ENCODE measurements around the gene GPC3.

DNA sequence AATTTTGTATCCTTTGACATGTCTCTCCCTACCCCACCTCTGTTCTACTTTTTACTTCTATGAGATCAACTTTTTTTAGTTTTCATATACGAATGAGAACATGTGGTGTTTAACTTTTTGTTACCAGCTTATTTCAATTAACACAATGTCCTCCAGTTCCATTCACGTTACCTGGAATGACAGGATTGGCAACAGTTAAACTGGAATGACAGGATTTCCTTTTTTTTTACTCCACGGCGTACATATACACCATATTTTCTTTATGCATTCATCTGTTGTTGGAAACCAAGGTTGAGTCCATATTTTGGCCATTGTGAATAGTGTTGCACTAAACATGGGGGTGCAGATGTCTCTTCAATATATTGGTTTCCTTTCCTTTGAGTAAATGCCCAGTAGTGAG lies 398.3 kb downstream of the GPC3 start:
- TF ChIP-seq, protein P1, sequence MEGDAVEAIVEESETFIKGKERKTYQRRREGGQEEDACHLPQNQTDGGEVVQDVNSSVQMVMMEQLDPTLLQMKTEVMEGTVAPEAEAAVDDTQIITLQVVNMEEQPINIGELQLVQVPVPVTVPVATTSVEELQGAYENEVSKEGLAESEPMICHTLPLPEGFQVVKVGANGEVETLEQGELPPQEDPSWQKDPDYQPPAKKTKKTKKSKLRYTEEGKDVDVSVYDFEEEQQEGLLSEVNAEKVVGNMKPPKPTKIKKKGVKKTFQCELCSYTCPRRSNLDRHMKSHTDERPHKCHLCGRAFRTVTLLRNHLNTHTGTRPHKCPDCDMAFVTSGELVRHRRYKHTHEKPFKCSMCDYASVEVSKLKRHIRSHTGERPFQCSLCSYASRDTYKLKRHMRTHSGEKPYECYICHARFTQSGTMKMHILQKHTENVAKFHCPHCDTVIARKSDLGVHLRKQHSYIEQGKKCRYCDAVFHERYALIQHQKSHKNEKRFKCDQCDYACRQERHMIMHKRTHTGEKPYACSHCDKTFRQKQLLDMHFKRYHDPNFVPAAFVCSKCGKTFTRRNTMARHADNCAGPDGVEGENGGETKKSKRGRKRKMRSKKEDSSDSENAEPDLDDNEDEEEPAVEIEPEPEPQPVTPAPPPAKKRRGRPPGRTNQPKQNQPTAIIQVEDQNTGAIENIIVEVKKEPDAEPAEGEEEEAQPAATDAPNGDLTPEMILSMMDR (IDR thresholded peaks at IDR 0.05; ENCODE audit: extremely low read depth in 1 of 2, insufficient read depth in 1 of 2, low read depth in 1 of 2, low read length in 2 of 2) = no peak
- TF ChIP-seq FOS (IDR thresholded peaks at IDR 0.05; ENCODE audit: borderline replicate concordance, insufficient read depth, low read length) = no peak
- no peak for TF ChIP-seq EZH2 (IDR thresholded peaks at IDR 0.05; ENCODE audit: borderline replicate concordance, low read depth, low read length, severe bottlenecking)
- no peak for TF ChIP-seq POLR2A (IDR thresholded peaks at IDR 0.05; ENCODE audit: low read depth, low read length)
- TF ChIP-seq JUN (IDR thresholded peaks at IDR 0.05; ENCODE audit: borderline replicate concordance, insufficient read depth, insufficient read length, low read depth) = no peak
- TF ChIP-seq, protein P2, sequence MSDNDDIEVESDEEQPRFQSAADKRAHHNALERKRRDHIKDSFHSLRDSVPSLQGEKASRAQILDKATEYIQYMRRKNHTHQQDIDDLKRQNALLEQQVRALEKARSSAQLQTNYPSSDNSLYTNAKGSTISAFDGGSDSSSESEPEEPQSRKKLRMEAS (IDR thresholded peaks at IDR 0.05; ENCODE audit: insufficient read depth, insufficient read length) = no peak
